GM19455 (cell line): ENCODE data around the gene FAM181B.
A peak's percentile ranks its signal among the peaks of the same experiment; 100 is the strongest.

ENCODE experiments used
- ATAC-seq: cut with Tn5 transposase; IDR thresholded peaks from one replicate; pipeline ENCODE4 v1.9.1; 2021; ENCODE audit not compliant: unreplicated experiment

The FAM181B gene

DNA sequence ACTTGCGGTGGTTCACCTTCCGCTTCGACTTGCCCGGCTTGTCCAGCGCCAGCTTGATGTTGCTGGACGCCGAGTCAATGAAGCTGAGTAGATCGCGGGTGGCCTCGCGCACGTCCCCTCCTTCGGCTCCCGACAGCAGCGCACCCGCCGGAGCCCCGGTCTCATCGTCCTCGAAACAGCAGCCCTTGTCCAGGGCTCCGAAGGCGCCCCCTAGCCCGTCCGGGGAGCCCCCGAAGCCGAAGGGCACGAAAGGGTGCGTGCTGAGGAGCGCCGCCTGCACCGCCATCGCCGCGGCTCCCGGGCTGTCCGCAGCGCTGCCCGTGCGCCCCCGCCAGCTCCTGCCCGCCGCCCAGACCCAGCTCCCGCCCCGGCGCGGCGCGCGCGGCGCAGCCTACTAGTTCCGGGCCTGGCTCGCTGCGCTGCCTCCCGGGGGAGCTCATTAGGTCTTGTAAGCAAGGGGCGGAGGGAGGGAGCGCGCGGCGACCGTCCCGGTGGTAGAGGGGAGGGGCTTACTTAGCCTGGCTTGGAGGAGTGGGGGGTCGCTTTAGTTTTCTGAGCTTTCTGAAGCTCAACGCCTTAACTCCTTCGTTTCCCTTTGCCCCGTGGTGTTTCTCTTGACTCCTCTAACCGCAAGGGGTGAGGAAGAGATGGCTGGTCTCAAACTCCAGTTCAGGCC lies at the start of gene FAM181B:
FAM181B (minus strand) TSS at position 421 of the 676 bp plus-strand sequence; CDS start at position 286, 135 bp downstream.
- ATAC-seq = no peak

DNA sequence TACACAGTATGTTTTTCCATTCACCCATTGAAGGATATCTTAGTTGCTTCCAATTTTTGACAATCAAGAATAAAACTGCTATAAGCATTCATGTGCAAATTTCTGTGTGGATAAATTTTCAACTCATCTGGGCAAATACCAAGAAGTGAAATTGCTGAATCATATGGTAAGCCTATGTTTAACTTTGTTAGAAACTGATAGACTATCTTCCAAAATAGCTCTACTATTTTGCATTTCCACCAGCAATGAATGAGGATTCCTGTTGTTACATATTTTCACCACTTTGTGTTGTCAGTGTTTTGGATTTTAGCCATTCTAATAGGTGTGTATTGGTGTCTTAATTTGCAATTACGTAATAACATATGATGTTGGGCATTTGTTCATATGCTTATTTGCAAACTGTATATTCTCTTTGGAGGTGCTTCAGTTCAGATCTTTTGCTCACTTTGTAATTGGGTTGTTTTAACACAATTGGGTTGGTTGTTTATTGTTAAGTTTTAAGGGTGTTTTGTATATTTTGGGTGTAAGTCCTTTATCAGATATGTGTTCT lies 49.2 kb upstream of the FAM181B start:
- ATAC-seq = no peak

- no peak for ATAC-seq
Observed at GRCh38 chr11:82778776-82779175, 45.1 kb upstream of the FAM181B start.

- no peak for ATAC-seq
Observed at GRCh38 chr11:82776377-82776776, 42.7 kb upstream of the FAM181B start.

DNA sequence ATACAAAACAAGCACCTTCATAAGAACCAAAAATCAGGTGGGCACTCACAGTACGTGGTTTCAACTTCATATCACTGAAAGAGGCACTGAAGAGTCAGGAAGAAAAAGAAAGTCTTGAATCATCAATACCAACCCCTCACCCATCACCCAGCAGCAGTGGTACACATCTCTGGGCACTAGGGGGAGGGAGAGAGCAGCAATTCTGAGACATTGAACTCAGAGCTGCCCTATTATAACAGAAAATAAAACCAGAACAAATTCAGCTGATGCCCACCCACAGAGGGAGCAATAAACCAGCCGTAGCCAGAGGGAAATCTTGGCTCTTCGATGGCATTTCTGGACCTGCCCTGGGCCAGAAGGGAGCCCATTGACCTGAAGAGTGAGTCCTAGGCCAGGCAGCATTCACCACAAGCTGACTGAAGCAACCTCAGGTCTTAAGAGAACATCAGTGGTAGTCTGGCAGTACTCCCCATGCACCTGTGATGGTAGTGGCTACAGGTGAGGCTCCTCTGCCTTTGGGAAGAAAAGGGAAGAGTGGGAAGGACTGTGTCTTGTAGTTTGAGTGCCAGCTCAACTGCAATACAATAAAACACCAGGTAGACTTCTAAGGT lies 42.2 kb upstream of the FAM181B start:
- ATAC-seq = peak; percentile 99

DNA sequence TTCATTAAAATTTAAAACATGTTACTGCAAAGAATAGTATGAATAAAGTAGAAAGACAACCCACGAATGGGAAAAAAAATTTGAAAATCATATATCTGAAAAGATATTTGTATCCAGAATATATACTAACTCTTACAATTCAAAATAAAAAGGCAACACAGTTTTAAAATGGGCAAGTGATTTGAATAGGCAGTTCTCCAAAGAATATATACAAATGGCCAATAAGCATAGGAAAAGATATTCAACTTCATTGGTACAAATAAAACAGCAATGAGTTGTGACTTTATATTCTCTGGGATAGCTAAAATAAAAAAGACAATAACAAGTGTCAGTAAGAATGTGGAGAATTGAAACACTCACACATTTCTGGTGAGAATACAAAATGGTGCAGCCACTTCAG lies 41.6 kb upstream of the FAM181B start:
- no peak for ATAC-seq

GRCh38 chr11:82771781-82772180 lies 38.1 kb upstream of the FAM181B start:
- no peak for ATAC-seq

DNA sequence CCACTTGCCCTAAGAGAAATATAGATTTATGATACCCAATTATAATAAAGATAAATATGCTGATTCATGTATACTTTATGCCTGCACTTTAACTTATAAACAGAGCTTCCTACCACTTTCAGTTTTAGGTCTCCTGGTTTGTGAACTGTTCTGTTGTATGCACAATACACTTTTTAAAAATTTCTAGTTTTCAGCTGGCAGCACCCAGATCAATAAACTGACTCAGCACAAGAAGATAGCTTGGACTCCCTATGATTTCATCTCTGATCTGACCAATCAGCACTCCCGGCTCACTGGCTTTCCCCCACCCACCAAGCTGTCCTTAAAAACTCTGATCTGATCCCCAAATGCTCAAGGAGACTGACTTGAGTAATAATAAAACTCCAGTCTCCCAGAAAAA lies 33.5 kb upstream of the FAM181B start:
- no peak for ATAC-seq

GRCh38 chr11:82765466-82766034 lies 31.9 kb upstream of the FAM181B start:
- ATAC-seq = no peak

DNA sequence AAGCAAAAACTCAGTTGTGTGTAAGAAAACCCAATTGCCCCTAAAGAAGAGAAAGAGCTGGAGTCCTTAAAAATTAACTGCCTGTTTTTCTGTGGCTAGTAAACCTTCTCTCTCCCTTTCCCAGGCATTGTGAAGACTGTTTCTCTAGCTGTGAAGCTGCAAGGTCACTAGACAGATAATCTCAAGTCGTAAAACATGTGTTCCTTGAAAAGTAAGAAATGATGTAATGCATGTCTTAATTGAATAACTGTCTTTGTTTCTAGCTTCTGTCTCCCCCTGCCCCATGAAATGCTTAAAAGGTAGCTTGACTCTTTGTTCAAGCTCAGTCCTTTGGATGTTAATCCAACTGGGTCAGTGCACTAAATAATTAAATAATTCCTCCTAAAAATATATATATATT lies 29.5 kb upstream of the FAM181B start:
- no peak for ATAC-seq

- ATAC-seq = no peak
Observed at GRCh38 chr11:82759649-82760048, 26.0 kb upstream of the FAM181B start.

DNA sequence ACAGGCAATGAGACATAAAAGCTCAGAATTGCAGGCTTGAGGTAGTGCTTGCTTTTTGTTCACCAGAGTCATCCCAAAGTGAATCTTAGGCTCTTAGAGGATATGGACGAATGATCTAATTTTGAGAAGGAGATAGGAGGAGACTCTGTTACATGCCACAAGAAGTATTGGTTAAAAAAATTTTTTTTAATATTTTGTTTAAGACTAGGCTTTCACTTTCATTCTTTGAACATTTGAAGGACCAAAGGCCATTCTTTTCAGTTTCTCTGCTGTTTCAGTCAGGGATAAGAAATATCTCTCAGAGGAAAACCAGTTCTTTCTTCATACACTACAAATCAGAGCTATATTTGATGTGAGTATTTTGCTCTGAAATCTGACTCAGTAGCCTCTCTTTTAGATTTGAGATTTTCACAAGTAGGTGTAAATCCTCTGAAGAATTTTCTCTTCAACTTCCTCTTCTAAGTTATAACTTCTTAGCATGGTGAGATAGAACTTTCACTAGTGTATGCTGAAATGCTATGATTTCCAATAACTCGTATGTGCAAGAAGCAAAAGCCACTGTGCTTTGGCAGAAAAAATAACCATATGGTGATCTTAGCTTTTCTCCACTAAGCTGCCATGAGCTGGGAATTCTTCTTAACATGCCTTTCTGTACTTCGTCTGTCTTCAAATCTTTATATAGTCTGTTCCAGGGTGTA lies 24.1 kb upstream of the FAM181B start:
- ATAC-seq = no peak

GRCh38 chr11:82756765-82757639 lies 23.3 kb upstream of the FAM181B start:
- no peak for ATAC-seq

- ATAC-seq = no peak
Observed at GRCh38 chr11:82754410-82754809, 20.7 kb upstream of the FAM181B start.

DNA sequence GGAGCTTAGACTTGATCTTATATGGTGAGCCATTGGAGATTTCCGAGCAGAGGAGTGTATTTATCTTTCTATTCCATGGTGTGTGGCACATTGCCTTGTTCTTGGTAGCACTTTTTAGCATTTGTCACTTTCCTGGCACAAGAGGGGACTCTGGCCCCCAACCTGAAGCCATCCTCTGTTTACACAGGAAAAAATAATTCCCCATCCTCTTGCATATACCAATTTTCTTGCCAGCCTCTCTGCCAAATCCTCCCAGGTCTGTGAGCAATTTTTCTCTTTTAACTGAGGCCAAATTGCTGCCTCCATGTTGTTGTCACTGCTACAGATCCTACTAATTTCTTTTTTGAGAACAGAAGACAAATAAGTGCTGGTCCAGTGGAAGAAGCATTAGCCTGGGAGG lies 20.3 kb upstream of the FAM181B start:
- ATAC-seq = no peak

- no peak for ATAC-seq
Observed at GRCh38 chr11:82752801-82753200, 19.1 kb upstream of the FAM181B start.

GRCh38 chr11:82750643-82751139 lies 17.0 kb upstream of the FAM181B start:
- no peak for ATAC-seq

DNA sequence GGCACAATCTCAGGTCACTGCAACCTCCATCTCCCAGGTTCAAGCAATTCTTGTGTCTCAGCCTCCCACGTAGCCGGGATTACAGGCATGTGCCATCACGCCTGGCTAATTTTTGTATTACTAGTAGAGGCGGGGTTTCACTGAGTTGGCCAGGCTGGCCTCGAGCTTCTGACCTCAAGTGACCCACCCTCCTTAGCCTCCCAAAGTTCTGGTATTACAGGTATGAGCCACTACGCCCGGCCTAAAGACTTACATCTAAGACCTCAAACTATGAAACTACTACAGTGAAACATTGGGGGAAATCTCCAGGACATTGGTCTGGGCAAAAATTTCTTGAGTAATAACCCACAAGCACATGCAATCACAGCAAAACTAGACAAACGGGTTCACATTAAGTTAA lies 13.8 kb upstream of the FAM181B start:
- ATAC-seq = no peak

DNA sequence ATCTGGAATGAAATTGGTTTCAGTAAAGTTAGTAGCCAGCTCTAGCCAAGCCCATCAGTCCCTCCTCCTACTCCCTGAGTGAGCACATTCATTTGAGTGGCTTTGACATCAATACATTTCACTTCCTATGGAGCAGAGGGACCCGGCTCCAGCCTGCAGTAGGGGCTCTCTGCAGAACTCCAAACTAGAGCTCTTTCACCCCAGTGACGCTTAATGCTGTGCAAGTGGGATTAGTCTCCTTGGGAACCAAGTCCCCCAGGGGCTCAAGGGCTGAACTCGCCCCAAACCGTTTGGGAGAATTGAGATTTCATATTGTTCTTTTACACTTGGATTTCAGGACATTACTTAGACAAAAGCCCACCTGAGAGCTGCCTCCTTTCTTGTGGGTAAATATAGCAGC lies 4.4 kb upstream of the FAM181B start:
- no peak for ATAC-seq

- no peak for ATAC-seq
Observed at GRCh38 chr11:82734120-82734479, 436 bp upstream of the FAM181B start.
